Stromal cell of bone marrow (primary cell): ENCODE measurements around the gene YPEL2.
"Not testable (repeated sequence)": the region's sequence is repeated elsewhere in the genome, so short reads cannot be mapped to it uniquely, and the experiment has no call there.

Experiments
- DNase-seq: peaks from one replicate; pipeline ENCODE4 v3.0.0-alpha.2; 2012; ENCODE audit warnings: low read depth

The YPEL2 gene

GRCh38 chr17:59406808-59407381, 75.4 kb downstream of the YPEL2 start:
- DNase-seq: peak; percentile 45

- no peak for DNase-seq
These were observed 78.0 kb downstream of the YPEL2 start for GRCh38 chr17:59409336-59410048.

- no peak for DNase-seq
These were observed 78.6 kb downstream of the YPEL2 start for GRCh38 chr17:59410049-59410437.

GRCh38 chr17:59412431-59412830, 81.0 kb downstream of the YPEL2 start:
- DNase-seq: not testable (repeated sequence)

GRCh38 chr17:59413014-59413766, 81.7 kb downstream of the YPEL2 start:
- no peak for DNase-seq

GRCh38 chr17:59415397-59415796, 83.9 kb downstream of the YPEL2 start:
- no peak for DNase-seq

- DNase-seq: no peak
These were observed 84.7 kb downstream of the YPEL2 start for GRCh38 chr17:59416184-59416583.

- no peak for DNase-seq
These were observed 86.0 kb downstream of the YPEL2 start for GRCh38 chr17:59417452-59417851.

GRCh38 chr17:59418732-59419166, 87.3 kb downstream of the YPEL2 start:
- no peak for DNase-seq

- no peak for DNase-seq
These were observed 89.4 kb downstream of the YPEL2 start for GRCh38 chr17:59420901-59421300.

- DNase-seq: no peak
These were observed 90.3 kb downstream of the YPEL2 start for GRCh38 chr17:59421722-59422121.

GRCh38 chr17:59423137-59423724, 91.8 kb downstream of the YPEL2 start:
- peak; percentile 68 for DNase-seq

- no peak for DNase-seq
These were observed 92.4 kb downstream of the YPEL2 start for GRCh38 chr17:59423903-59424302.

GRCh38 chr17:59424331-59424730, 92.9 kb downstream of the YPEL2 start:
- DNase-seq: no peak

- peak; percentile 27 for DNase-seq
These were observed 93.9 kb downstream of the YPEL2 start for GRCh38 chr17:59425085-59425931.

- no peak for DNase-seq
These were observed 94.6 kb downstream of the YPEL2 start for GRCh38 chr17:59426031-59426430.

- DNase-seq: peak; percentile 61
These were observed 96.0 kb downstream of the YPEL2 start for GRCh38 chr17:59427425-59427921.

GRCh38 chr17:59427996-59428395, 96.5 kb downstream of the YPEL2 start:
- DNase-seq: peak; percentile 41

- DNase-seq: peak; percentile 13
These were observed 97.5 kb downstream of the YPEL2 start for GRCh38 chr17:59428916-59429485.

- no peak for DNase-seq
These were observed 100.1 kb downstream of the YPEL2 start for GRCh38 chr17:59431601-59432000.

GRCh38 chr17:59432657-59433056, 101.2 kb downstream of the YPEL2 start:
- DNase-seq: no peak
